ENCODE data around the gene COX20.

GRCh38 chr1:244874974-244875579 is 39.6 kb downstream of the COX20 start:
- TF ChIP-seq SIN3A (IDR thresholded peaks at IDR 0.05; ENCODE audit: borderline replicate concordance, insufficient read depth, low read length) = no peak
- no peak for TF ChIP-seq FOXP2 (optimal IDR thresholded peaks at IDR 0.05; ENCODE audit: borderline replicate concordance, extremely low read depth, extremely low read length, insufficient read depth)
- no peak for TF ChIP-seq TAF1 (IDR thresholded peaks at IDR 0.05; ENCODE audit: borderline replicate concordance, insufficient read depth, low read length)
